HG02623 (cell line): Measurements from ENCODE around the gene PRRT3.

Source experiments
- ATAC-seq: cut with Tn5 transposase; IDR thresholded peaks from one replicate; pipeline ENCODE4 v1.9.1; 2021; ENCODE audit warnings: moderate library complexity; ENCODE audit not compliant: unreplicated experiment

Gene PRRT3

DNA sequence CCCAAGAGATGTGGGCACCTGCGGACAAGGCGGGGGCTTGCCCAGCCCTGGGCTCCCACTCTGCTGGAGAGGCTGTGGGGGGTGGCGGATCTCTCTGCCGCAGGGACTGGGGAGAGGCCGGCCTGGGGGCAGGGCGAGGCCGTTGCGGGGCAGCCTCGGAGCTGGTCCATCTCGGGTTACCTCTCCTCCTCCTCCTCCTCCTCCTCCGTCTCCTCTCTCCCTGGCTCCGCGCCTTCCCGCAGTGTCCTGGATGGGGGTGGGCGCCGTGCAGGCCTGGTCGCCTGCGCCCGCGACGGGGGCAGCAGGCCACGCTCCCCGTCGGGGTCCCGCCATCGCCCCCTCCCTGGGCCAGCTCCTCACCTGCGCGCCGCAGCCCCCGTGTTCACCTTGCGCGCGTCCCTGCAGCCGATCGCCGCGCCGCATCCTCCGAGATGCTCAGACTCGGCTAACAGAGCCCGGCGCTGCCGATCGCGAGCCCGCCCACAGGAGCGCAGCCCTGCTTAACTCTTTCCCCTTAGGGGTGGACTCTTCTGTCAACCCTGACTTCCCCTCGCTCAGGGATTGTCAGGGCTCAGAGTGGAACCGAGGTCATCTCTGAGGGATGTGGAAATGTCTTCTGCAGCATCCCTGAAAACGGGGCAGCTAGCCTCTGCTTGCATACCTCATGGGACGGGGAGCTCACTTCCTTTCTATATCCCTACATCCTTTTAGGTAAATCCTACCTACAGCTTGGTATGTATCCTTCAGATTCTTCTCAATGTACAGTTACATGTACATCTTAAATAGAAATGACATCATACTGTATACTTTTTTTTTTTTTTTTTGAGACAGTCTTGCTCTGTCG is at the start of gene PRRT3:
Gene PRRT3, minus strand, starts transcription at position 447 of the 844 bp plus-strand sequence. CDS start 2,293 bp downstream, outside the sequence.
- ATAC-seq = peak; percentile 51

DNA sequence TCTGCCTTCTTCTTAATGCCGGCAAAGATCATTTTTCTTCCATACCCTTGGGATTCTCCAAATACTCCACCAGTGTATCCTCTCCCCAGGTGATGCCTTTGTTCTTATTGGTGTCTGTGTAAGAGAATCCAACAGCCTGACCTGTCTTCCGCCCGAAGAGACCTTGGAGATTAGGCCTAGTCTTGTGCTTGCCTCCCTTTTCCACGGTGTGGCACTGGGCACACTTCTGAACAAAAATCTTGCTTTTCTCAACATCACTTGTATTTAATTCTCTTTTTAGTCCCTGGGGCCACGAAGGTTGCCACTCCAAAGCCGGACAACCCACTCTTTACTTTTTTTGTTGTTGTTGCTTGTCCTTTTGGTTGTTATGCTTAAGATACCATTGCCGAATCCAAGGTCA is 48.5 kb upstream of the PRRT3 start:
- no peak for ATAC-seq

DNA sequence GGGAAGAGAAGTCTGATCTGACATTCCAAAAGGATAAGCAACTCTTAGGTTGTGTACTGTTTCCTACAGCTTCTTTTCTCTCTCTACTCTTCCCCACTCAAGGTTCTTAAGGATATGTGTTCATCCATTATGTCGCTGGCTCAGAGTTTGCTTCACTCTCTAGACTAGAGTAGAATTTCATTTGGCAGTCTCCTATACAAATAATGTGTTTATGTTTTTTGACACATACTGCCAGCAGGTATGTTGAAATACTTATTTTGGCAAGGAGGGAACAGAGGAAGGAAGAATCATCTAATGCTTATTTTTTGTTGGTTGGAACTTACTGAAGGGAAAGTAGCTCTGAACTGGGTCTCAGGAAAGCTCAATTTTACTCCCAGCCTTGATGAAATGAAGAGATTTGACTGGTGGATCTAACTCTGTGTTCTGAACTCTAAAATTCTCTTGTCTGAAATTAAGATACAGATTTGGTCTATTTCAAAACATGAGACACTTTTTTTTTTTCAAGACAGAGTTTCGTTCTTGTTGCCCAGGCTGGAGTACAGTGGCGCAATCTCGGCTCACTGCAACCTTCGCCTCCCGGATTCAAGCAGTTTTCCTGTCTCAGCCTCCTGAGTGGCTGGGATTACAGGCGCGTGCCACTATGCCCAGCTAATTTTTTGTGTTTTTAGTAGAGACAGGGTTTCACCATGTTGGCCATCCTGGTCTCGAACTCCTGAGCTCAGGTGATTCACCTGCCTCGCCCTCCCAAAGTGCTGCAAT is 42.1 kb upstream of the PRRT3 start:
- ATAC-seq = no peak

DNA sequence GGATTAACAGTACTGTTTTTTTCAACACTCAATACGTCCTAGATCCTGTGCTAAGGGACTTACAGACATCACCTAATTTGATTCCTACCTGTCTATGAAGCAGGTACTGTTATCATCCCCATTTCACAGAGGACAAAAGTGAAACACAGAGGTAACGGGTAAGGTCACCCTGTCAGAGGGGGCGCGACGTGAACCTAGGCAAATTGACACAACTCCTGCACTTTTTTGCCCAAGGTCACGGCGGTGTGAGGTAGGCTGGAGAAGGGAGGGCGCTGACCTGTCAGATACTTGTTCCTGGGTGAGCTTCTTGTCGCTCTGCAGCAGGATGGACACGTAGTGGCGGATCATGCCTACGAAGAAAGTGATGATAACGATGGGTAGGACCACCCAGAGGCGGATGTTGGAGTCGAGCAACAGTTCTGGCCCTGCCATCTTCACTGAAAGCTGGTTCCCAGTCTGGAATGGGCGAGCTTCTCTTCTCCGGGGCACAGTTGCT is 34.1 kb upstream of the PRRT3 start:
- ATAC-seq = peak; percentile 22

DNA sequence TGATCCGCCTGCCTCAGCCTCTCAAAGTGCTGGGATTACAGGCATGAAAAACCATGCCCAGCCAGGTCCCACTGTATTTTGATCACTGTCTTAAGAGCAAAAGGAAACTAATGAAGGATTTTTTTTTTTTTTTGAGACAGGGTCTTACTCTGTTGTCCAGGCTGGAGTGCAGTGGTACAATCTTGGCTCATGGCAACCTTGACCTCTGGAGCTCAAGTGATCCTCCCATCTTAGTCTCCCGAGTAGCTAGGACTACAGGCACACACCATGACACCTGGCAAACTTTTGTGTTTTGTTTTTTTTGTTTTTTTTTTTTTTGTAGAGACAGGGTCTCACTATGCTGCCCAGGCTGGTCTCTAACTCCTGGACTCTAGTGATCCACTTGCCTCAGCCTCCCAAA is 28.0 kb upstream of the PRRT3 start:
- no peak for ATAC-seq

DNA sequence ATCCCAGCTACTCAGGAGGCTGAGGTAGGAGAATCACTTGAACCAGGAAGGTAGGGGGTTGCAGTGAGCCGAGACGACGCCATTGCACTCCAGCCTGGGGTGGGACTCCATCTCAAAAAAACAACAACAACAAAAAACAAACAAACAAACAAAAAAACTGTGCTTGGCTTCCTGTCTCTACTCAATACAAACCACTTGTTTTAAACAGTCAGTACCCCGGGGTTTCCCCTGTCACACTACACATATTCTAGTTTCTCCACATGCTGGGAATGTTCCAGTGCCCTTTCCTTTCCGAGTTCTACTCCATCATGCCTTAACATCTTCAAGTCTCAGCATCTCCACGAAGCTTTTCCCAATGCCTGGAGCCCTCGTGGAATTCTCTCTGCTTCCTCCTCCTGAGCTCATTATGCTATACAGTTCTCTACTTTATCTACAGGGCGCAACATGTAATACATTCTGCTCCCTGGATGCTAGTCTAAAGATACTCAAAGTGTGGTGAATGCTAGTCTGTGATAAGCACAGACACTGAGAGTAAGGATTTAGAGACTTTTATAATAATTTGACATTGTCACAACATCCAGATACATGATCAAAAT is 26.6 kb upstream of the PRRT3 start:
- no peak for ATAC-seq

DNA sequence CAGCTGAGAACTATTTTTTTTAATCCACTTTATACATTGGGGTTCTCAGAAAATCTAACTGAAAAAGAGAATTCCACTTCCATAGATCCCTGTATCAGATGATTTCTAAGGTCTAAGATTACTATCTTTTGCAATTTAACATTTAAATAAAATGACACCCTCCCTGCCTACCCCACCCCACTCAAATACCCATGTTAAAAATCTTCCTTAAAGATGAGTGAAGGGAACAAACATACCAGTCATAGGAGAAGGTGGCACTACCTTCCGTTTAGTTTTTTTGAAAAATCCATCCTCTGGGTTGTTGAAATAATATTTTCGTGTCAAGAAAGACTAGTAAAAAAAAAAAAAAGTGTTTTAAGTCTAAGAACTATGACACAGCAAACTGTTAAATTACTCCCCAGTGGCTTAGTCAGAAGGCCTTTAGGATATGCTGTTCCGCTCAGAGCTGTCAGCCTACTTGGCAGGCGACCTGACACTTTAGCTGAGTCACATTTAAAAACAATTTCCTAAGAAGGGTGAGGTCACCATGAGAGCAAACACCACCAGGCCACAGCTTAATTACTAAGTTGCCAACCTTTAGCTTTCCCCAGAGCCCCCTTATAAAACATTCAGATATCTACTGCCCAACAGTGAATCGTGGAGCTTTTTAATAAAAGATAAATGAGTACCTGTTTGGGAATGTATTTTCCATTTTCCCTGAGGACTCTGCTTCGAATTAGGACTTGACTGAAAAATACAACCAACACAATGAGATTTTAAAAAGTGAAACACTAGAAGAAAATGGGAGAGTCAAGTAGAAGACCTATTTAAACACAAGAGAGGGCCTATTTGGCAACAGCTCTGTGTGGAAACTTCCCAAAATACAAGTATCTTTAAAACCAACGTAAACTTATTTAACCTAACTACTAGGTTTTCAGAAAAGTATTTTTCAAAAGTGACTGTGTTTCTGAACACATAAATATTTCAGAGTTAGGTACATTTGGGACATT is 24.8 kb upstream of the PRRT3 start:
- ATAC-seq = no peak

DNA sequence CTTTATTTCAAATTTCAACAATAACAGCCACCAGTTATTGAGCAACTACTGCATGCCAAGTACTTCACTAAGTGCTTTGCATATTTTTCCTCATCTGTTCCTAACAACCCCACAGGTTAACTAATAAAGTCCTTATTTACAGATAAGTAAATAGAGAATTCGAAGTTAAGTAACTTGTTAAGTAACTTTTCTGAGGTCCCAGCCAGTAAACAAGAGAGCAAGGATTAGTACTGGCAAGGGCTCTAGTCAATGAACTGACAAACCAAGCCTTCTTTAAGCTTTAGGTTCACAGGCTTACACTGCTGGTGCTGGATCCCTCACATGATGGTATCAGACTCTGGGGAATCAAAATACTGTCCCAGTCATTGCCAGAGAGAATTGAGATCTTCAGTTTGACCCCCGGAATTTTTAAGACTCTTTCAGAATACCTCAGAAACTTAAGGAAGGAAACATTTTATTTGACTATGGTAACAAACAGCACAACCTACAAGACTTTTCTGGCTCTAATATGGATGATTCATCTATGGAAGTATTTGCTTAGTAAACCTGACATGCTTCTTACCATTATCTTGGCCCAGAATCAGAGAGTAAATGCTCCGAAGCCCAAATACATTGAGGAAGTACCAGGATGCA is 17.9 kb upstream of the PRRT3 start:
- no peak for ATAC-seq

DNA sequence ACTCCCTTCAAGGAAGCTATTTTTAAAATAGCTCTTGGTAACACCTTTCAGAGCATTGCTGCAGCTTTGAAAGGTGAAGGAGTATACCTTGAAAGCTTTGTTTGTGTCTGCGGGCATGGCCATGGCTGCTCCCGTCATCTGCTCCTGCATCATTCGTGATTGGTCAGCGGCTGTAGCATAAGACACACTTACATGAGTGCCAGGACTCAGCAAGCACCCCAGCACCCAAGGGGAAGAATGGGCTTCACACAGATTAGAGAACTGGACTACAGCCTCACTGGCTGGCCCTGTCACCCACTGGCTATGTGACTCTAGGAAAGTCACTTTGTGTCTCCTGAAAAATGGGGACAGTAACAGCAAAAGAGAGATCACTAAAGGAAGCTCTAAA is 17.4 kb upstream of the PRRT3 start:
- ATAC-seq = no peak

DNA sequence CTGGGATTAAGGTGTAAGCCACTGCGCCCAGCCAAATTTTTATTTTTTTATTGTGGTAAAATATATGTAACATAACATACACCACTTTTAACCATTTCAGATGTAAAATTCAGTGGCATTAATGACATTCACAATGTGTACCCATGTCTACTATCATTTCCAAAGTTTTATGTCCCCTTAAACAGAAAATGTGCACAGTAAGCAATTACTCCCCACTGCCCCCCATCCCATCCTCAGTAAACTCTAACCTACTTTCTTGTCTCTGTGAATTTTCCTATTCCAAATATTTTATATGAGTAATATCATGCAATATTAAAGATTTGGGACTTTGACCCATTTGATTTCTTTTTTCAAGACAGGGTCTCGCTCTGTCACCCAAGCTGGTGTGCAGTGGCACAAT is 14.6 kb upstream of the PRRT3 start:
- ATAC-seq = no peak

DNA sequence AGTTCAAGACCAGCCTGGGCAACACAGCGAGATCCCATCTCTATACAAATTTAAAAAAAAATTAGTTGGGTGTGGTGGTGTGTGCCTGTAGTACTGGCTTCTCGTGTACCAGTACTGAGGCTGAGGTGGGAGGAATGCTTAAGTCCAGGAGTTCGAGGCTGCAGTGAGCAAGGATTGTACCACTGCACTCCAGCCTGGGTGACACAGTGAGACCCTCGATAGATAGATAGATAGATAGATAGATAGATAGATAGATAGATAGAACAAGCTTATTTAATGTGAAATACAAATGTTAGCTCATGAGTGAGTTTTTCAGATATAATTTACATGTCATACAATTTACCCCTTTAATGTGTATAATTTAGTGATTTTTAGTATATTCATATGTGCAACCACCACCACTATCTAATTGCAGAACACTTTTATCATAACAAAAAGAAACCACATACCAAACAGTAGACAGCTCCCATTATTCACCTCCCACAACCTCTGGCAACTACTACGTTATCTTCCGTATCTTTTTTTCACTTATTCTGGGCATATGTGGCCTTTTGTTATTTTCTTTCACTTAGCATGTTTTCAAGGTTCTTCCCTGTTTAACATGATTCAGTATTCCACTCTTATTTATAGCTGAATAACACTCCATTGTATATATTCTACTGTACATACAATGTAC is 13.1 kb upstream of the PRRT3 start:
- no peak for ATAC-seq

DNA sequence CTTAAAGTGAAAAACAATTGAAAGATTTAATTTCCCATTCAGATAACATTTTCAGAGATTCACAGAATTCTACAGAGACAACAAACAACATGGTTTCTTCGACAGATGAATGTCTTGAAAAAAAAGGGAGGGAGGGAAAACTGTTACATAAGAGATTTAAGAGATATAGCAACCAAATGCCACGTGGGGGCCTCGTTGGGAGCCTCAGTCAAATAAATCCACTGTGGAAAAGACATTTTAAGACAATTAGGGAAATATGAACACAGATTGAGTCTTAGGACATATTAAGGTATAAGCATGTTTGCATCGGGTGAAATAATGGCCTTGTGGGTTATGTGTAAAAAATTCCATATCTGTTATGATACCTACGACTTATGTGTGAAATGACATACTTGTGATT is 5.0 kb upstream of the PRRT3 start:
- ATAC-seq = no peak

DNA sequence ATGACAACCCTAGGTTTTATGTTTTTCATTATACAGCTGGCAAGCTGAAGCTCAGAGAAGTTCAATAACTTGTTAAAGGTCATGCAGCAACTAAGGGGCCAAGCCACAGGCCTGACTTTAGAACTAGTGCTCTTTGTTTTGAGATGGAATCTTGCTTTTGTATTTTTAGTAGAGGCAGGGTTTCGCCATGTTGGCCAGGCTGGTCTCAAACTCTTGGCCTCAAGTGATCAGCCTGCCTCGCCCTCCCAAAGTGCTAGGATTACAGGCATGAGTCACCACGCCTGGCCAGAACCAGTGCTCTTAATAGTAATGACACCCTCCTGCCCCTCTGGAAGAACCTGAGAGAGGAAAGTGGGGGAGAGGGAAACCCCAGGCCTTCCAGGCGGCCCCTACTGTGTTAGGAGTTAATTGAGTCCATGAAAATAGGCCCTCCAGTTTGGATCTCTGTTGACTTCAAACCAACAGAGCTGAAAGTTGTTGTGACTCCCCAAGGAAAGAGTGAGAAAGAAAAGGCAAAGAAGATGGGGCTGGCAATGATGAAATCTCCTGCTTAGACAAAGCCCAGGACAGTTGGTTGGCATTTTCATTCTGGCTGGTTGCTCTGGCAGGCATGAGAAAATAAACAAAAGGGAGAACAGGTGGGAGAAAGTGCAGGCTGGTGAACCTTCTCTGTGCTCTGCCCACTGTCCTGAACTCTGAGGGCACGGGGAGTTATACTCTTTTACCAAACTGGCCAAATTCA is 3.6 kb upstream of the PRRT3 start:
- ATAC-seq = no peak

DNA sequence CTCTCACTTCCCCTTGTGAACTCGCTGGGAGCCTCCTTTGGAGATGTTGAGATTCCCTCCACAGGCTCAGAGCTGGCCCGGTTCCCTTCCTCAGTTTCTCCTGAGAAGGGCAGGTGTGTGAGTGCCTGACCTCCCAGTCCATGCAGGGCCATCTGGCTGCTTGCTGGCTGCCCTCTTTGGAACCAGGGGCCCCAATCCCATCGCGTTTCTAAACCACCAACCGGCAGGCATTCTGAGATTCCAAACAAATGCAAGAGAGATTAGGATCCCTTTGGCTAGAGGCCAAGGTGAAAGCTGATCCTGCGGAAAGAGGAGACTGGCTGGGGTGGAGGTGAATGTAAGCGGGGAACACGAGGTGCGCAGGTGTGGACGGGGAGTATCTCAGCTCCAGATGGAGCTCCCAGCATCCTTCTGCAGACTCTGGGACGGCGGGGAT is 2.9 kb upstream of the PRRT3 start:
- no peak for ATAC-seq

DNA sequence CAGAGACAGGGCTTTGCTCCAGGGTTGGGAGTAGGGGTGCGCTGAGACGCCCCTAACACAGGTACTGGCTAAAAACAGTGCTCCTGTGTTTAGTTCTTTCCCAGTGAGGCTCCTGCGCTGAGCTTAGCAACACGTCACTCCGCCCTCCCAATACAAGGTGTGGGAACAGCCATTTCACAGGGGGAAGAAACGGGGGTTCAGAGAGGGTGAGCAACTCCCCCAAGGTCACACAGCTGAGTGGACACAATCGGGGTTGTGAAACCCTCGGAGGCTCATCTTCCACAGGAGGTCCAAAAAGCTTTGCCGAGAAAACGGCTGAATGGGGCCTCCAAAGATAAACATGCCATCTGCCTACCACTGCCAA is 628 bp downstream of the PRRT3 start:
- peak; percentile 11 for ATAC-seq

DNA sequence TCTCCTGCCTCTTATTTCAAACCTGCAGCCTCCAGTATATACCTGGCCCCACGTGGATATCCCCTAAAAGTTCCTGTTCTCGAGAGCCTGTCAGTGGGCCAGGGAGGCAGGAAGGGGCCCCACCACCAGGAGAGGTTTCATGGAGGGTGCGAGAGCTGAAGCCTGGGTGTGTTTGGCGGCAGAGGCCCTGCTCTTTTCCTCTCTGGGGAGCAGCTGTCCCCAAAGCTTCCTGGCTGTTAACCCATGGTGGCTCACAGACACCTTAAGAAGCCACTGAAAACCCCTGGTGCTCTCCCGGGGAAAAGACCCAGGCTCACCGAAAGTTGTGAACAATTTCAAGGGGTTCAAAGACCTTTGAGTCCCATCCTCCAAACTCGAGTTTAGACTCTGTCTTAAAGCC is 1.1 kb downstream of the PRRT3 start:
- no peak for ATAC-seq

DNA sequence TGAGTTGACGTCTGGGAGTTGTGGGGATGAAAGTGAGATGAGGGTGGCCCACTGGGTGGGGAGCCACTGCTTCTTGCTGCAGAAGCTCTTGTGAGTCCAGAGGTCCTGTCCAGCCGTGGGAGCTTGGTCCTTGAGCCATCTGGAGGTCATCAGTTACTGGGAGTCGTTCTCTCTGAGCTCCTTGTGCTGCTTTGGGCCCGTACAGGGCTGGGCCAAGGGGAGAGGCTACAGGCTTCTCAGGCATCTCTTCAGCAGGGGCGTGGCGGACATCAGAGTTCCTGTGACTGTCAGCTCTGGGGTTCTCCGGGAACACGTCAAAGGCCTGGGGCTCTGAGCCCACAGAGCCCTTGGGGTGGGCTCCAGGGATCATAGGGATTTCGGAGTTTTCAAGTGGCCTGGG is 2.6 kb downstream of the PRRT3 start:
- ATAC-seq = no peak

DNA sequence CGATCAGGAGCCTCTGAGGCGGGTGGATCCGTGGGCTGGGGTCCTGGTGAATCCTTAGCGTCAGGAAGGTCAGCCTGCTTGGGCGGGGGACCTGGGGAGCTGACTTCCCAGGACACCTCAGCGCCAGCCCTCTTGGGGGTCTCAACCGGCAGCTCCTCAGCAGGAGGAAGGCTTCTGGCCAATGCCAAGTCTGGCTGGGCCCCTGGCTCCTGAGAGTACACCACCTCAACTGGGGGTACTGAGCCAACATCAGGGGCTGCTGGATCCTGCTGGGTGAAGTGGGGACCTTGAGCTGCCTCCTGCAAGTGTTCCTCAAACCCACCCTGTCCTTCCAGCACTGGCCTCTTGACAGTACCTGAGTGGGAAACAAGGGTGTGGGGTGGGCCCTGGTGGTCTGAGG is 3.1 kb downstream of the PRRT3 start:
- ATAC-seq = no peak

DNA sequence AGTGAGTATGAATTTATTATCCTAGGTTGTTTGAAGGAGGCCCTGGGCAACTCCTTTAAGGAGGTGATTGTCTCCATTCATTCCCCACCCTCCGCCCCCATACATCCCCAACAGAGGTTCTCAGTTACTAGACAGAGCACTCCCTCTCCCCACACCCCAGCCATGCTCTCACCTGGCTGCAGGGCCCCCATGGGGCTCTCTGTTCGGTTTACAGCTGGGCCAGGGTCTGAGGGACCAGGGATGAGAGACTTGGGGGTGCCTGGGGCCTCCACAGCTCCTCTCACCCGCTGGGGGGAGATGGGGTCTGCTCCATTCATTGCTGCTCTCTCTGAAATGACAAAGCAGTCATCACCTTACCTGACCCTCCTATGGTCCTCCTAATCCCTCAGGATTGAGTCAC is 3.6 kb downstream of the PRRT3 start:
- ATAC-seq = no peak
